Measurements from ENCODE around the gene CDK5RAP3. TPM values are rescaled to one million over a fixed set of nuclear protein-coding genes. Genes with fewer than 3 reads are reported as not detected.

CDK5RAP3 gene
- total and polyA plus RNA-seq, 2 of the 13 experiments (the other 11 are each of a cell fraction or from before 2014, with no cell fraction given): 128 to 154 TPM

DNA sequence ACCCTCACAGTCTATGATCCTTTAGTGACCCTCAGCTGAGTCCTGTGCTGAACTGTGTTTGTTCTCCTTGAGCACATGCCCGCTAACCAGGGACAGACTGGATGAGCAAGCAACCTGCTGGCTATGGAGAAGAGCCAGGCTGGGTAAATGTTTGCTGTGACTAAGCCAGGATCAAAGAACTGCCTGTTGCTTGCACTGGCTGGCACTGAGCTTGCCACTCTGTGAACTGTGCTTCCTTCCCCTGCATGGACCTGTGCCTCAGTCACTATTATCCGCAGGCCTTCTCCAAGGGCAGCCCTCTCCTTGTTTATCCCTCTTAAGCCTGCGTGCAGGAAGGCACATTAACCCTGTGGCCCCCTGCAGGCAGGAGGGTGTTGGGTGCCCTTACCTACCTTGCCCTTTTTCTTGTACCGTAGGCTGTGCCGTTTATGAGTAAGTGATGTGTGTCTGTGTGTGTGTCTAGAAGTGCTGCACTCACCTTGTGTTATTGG lies 22.2 kb upstream of the CDK5RAP3 start (continued):
- peak; percentile 32 for TF ChIP-seq XRCC5 (optimal IDR thresholded peaks at IDR 0.05; ENCODE audit: low read length)
- TF ChIP-seq, protein P1, sequence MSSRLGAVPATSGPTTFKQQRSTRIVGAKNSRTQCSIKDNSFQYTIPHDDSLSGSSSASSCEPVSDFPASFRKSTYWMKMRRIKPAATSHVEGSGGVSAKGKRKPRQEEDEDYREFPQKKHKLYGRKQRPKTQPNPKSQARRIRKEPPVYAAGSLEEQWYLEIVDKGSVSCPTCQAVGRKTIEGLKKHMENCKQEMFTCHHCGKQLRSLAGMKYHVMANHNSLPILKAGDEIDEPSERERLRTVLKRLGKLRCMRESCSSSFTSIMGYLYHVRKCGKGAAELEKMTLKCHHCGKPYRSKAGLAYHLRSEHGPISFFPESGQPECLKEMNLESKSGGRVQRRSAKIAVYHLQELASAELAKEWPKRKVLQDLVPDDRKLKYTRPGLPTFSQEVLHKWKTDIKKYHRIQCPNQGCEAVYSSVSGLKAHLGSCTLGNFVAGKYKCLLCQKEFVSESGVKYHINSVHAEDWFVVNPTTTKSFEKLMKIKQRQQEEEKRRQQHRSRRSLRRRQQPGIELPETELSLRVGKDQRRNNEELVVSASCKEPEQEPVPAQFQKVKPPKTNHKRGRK (CRISPR knock-in tag; IDR thresholded peaks at IDR 0.05): 0 out of 2 replicates have a peak, but pooled peaks have one; percentile 76
- TF ChIP-seq ZNF614 (CRISPR knock-in tag; IDR thresholded peaks at IDR 0.05; ENCODE audit: borderline replicate concordance): peak; percentile 63; the same call in 1 of the 2 replicates
- TF ChIP-seq FOXJ3 (CRISPR knock-in tag; IDR thresholded peaks at IDR 0.05; ENCODE audit: borderline replicate concordance): peak; percentile 21; the same call in 1 of the 2 replicates
- TF ChIP-seq, protein P2, sequence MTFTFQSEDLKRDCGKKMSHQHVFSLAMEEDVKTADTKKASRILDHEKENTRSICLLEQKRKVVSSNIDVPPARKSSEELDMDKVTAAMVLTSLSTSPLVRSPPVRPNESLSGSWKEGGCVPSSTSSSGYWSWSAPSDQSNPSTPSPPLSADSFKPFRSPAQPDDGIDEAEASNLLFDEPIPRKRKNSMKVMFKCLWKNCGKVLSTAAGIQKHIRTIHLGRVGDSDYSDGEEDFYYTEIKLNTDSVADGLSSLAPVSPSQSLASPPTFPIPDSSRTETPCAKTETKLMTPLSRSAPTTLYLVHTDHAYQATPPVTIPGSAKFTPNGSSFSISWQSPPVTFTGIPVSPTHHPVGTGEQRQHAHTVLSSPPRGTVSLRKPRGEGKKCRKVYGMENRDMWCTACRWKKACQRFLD (CRISPR knock-in tag; IDR thresholded peaks at IDR 0.05; ENCODE audit: borderline replicate concordance): no peak
- TF ChIP-seq, protein P3, sequence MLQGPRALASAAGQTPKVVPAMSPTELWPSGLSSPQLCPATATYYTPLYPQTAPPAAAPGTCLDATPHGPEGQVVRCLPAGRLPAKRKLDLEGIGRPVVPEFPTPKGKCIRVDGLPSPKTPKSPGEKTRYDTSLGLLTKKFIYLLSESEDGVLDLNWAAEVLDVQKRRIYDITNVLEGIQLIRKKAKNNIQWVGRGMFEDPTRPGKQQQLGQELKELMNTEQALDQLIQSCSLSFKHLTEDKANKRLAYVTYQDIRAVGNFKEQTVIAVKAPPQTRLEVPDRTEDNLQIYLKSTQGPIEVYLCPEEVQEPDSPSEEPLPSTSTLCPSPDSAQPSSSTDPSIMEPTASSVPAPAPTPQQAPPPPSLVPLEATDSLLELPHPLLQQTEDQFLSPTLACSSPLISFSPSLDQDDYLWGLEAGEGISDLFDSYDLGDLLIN (CRISPR knock-in tag; IDR thresholded peaks at IDR 0.05; ENCODE audit: borderline replicate concordance): no peak
- TF ChIP-seq, protein P4, sequence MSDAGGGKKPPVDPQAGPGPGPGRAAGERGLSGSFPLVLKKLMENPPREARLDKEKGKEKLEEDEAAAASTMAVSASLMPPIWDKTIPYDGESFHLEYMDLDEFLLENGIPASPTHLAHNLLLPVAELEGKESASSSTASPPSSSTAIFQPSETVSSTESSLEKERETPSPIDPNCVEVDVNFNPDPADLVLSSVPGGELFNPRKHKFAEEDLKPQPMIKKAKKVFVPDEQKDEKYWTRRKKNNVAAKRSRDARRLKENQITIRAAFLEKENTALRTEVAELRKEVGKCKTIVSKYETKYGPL (CRISPR knock-in tag; IDR thresholded peaks at IDR 0.05): no peak
- TF ChIP-seq RXRB (CRISPR knock-in tag; IDR thresholded peaks at IDR 0.05; ENCODE audit: borderline replicate concordance): peak; percentile 72
- no peak for TF ChIP-seq ZNF10 (CRISPR knock-in tag; IDR thresholded peaks at IDR 0.05; ENCODE audit: borderline replicate concordance, low read depth)
- no peak for TF ChIP-seq ZNF292 (CRISPR knock-in tag; IDR thresholded peaks at IDR 0.05; ENCODE audit: borderline replicate concordance, low read depth)
- peak; percentile 56 for TF ChIP-seq HNRNPH1 (optimal IDR thresholded peaks at IDR 0.05; ENCODE audit: low read depth, low read length)
- TF ChIP-seq, protein P5, sequence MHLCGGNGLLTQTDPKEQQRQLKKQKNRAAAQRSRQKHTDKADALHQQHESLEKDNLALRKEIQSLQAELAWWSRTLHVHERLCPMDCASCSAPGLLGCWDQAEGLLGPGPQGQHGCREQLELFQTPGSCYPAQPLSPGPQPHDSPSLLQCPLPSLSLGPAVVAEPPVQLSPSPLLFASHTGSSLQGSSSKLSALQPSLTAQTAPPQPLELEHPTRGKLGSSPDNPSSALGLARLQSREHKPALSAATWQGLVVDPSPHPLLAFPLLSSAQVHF (CRISPR knock-in tag; IDR thresholded peaks at IDR 0.05): no peak
- TF ChIP-seq WIZ (CRISPR knock-in tag; IDR thresholded peaks at IDR 0.05): no peak
- 0 out of 2 replicates have a peak, but pooled peaks have one; percentile 52 for TF ChIP-seq ZZZ3 (CRISPR knock-in tag; IDR thresholded peaks at IDR 0.05; ENCODE audit: borderline replicate concordance)
- peak; percentile 76; the same call in 1 of the 2 replicates for TF ChIP-seq MYC (CRISPR knock-in tag; IDR thresholded peaks at IDR 0.05; ENCODE audit: borderline replicate concordance)
- TF ChIP-seq, protein P6, sequence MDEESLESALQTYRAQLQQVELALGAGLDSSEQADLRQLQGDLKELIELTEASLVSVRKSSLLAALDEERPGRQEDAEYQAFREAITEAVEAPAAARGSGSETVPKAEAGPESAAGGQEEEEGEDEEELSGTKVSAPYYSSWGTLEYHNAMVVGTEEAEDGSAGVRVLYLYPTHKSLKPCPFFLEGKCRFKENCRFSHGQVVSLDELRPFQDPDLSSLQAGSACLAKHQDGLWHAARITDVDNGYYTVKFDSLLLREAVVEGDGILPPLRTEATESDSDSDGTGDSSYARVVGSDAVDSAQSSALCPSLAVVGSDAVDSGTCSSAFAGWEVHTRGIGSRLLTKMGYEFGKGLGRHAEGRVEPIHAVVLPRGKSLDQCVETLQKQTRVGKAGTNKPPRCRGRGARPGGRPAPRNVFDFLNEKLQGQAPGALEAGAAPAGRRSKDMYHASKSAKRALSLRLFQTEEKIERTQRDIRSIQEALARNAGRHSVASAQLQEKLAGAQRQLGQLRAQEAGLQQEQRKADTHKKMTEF (CRISPR knock-in tag; IDR thresholded peaks at IDR 0.05): 0 out of 2 replicates have a peak, but pooled peaks have one; percentile 35
- no peak for TF ChIP-seq ZNF7 (CRISPR knock-in tag; IDR thresholded peaks at IDR 0.05)
- TF ChIP-seq CEBPG (CRISPR knock-in tag; IDR thresholded peaks at IDR 0.05): no peak; the same call in 1 of the 2 replicates
- TF ChIP-seq SMC3 (IDR thresholded peaks at IDR 0.05; ENCODE audit: low read length): peak; percentile 16; the same call in 1 of the 2 replicates
- TF ChIP-seq RELA (CRISPR knock-in tag; IDR thresholded peaks at IDR 0.05): no peak
- TF ChIP-seq ESRRA (CRISPR knock-in tag; IDR thresholded peaks at IDR 0.05; ENCODE audit: low read depth): 0 out of 2 replicates have a peak, but pooled peaks have one; percentile 43
- peak; percentile 66; the same call in 1 of the 2 replicates for TF ChIP-seq HDAC2 (CRISPR knock-in tag; IDR thresholded peaks at IDR 0.05)
- TF ChIP-seq ZNF232 (CRISPR knock-in tag; IDR thresholded peaks at IDR 0.05; ENCODE audit: borderline replicate concordance): 0 out of 2 replicates have a peak, but pooled peaks have one; percentile 42
- no peak for TF ChIP-seq ZNF782 (CRISPR knock-in tag; IDR thresholded peaks at IDR 0.05; ENCODE audit: borderline replicate concordance)
